Stimulated activated naive CD4-positive, alpha-beta T cell treated with Interleukin-2 at 50 U/mL for 16 hours (primary cell): ENCODE results near the gene SECTM1.
"Not testable (repeated sequence)": the region's sequence is repeated elsewhere in the genome, so short reads cannot be mapped to it uniquely, and the experiment has no call there.

Source experiments
- DNase-seq: peaks from one replicate; lab custom pipeline; 2025; lab: John Stamatoyannopoulos, UW

Gene SECTM1

GRCh38 chr17:82369211-82369610 lies 35.6 kb upstream of the SECTM1 start:
- no peak for DNase-seq

DNA sequence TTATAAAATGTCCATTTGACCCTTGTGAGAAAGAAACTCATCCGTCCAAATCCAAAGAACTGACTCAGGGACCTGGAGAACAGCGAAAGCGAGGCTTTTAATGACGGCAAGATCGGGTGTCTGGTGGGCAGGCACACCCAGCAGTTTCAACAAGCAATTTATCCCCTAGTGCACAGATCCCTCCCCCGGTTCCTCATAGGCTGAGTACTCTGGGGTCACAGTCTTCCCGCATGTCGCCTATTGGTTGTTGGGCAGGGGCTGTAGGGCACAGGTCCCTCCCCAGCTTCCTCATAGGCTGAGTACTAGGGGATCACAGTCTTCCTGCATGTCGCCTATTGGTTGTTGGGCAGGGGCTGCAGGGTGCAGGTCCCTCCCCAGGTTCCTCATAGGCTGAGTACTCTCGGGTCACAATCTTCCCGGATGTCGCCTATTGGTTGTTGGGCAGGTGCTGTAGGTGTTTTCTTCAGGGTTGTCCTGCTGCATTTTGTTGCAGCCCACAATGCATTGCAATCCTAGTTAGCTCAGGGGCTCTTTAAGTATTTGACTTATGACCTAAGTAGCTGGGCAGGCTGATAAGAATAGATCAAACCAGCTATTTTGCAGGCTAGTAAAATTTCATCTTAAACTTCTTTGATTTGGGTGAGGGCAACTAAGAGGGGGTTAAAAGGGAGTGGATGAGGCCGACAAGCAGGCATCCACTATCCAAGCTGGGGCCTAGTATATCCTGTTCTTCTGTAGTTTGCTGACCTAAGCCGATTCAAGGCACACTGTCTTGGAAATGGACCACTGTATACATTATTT lies 34.4 kb upstream of the SECTM1 start:
- DNase-seq = no peak

- DNase-seq = no peak
Observed at GRCh38 chr17:82366749-82367148, 33.2 kb upstream of the SECTM1 start.

- DNase-seq = no peak
Observed at GRCh38 chr17:82365606-82366295, 32.2 kb upstream of the SECTM1 start.

DNA sequence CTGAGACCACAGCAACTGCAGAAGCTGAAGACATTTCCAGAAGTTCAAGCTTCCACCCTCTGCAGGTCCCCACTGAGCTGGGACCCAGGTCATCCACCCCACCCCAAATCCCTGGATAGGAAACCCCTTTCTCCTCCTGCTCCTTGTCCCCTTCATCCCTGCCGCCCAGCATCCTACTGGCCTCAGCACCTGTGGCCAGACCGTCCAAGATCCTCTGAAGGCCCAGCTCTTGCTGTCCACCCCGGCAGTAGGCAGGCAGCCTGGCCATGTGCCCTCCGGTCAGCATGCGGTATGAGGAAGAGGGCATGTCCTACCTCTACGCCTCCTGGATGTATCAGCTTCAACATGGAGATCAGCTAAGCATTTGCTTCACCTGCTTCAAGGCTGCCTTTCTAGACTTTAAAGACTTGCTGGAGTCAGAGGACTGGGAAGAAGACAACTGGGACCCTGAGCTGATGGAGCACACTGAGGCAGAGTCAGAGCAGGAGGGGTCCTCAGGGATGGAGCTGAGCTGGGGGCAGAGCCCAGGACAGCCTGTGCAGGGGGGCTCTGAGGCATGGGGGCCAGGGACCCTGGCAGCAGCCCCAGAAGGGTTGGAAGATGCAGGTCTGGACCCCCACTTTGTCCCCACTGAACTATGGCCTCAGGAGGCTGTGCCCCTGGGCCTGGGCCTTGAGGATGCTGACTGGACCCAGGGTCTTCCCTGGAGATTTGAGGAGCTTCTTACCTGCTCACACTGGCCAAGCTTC lies 28.5 kb upstream of the SECTM1 start:
- no peak for DNase-seq

DNA sequence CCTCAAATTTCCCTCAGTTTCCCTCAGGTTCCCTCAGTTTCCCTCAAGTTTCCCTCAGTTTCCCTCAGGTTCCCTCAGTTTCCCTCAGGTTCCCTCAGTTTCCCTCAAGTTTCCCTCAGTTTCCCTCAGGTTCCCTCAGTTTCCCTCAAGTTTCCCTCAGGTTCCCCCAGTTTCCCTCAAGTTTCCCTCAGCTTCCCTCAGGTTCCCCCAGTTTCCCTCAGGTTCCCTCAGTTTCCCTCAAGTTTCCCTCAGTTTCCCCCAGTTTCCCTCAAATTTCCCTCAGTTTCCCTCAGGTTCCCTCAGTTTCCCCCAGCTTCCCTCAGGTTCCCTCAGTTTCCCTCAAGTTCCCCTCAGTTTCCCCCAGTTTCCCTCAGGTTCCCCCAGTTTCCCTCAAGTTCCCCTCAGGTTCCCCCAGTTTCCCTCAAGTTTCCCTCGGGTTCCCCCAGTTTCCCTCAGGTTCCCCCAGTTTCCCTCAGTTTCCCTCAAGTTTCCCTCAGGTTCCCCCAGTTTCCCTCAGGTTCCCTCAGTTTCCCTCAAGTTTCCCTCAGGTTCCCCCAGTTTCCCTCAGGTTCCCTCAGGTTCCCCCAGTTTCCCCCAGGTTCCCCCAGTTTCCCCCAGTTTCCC lies 26.0 kb upstream of the SECTM1 start:
- not testable (repeated sequence) for DNase-seq

DNA sequence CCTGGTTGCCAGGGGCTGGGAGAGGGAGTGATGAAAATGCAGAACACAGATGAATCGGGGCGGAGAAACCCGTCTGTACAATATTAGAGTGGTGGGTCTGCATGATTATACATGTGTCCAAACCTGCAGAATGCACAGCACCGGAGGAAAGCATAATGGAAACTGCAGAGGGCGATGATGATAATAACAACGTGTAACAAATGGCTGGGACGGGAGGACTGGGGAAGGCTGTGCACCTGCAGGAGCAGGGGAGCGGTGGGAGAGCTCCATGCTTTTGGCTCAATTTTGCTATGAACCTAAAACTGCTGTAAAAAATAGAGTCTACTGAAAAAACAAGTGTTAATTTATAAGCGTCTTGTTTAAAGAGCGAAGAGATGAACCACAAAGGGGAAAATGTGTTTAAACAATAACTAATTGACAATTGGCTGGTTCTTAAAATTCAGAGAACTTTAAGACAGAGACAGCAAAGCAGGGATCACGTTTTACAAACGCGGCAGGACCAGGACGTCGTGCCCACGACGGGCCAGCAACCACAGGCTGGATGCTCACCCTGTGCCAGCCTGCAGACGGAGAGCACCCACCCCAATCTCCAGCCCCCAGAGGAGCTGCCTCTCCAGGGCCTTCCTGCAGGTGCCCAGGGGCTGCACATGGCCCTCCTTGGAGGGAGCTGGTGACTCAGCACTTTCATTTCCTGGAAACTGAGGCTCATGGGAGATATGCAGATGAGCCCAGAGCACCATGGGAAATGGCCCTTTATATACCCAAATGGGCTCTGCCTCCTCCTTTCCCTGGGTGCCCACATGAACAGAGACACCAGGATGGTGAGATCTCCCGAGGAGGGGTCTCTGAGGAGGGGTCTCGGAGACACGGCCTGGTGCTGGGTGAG lies 25.1 kb upstream of the SECTM1 start, which contains the start of gene TEX19:
TSS of gene TEX19 (plus strand) at position 783 of the 886 bp plus-strand sequence. CDS start 2,904 bp downstream, outside the sequence.
- no peak for DNase-seq

DNA sequence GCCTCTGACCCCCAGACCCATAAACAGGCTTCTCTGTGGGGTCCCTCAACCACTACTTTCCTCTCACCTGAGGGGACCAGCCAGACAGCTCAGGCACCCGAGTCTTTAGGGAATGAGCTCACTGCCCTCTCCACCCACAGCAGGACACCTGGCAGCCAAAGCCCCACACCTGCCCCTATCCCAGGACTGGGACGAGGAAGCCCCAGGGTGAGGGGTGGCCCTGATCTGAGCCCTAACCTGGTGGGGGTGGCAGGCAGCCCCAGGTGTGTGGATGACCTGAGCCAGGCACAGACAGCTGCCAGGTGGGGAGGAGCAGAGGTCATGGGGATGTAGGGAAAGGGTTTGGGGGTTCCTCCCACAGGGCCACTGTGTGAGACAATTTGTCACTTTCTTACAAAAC lies 23.8 kb upstream of the SECTM1 start:
- no peak for DNase-seq

- no peak for DNase-seq
Observed at GRCh38 chr17:82356845-82357355, 23.3 kb upstream of the SECTM1 start.

- DNase-seq = no peak
Observed at GRCh38 chr17:82355770-82356427, 22.3 kb upstream of the SECTM1 start.

GRCh38 chr17:82354804-82355308 lies 21.3 kb upstream of the SECTM1 start:
- DNase-seq = no peak

GRCh38 chr17:82353484-82353883 lies 19.9 kb upstream of the SECTM1 start:
- DNase-seq = no peak

DNA sequence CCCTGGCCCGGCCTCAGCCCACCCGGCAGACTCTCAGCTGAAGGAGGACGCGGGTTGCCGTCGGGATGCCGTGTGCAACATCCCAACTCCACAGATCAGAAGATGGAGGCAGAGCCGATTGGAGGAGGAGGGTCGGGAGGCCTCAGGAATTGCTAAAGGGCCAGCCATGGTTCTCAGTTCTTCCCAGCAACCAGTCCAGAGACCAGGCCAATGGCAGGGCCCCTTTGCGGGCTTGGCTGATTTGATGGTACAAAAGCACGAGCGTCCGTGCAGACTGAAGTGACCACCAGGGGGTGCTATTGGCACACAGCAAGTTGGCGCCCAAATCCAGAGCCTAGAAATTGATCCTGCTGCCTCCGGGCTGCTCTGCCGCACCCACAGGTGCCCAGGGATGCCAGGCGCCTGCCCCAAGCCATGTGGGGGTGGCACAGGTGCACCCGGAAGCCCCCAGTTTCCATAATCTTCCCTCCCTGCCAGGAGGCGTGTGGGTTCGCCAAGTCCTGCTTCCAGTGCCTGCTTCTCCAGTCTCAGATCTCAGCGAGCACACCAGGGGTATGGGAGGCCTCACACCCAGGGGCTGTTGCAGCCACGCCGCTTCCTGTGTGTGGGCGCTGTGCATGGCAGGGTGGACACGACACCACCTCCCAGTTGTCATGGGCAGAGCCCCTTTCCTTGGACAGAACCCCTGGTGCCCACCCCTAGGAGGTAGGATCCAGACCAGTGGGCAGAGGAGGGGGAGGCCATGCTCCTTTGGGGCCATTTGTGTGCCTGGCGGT lies 18.3 kb upstream of the SECTM1 start:
- peak; percentile 71 for DNase-seq

DNA sequence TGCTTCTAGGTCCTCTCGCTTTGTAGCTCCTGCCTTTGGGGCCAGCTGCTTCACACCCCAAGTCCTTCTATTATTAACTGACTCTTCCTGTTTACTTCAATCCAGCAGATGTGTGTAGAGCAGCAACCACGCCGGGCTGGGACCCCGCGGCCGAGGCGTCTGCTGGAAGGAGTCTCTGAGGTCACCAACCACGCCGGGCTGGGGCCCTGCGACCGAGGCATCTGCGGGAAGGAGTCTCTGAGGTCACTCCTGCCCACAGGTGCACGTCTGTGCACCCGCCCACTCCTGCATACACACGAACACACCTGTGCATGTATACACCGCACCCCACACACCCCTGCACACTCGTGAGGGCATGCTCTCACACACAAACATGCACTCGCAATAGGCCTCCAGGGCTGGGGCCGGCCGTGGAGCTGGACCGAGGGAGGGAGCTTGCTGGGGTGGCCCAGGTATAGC lies 17.7 kb upstream of the SECTM1 start:
- no peak for DNase-seq

DNA sequence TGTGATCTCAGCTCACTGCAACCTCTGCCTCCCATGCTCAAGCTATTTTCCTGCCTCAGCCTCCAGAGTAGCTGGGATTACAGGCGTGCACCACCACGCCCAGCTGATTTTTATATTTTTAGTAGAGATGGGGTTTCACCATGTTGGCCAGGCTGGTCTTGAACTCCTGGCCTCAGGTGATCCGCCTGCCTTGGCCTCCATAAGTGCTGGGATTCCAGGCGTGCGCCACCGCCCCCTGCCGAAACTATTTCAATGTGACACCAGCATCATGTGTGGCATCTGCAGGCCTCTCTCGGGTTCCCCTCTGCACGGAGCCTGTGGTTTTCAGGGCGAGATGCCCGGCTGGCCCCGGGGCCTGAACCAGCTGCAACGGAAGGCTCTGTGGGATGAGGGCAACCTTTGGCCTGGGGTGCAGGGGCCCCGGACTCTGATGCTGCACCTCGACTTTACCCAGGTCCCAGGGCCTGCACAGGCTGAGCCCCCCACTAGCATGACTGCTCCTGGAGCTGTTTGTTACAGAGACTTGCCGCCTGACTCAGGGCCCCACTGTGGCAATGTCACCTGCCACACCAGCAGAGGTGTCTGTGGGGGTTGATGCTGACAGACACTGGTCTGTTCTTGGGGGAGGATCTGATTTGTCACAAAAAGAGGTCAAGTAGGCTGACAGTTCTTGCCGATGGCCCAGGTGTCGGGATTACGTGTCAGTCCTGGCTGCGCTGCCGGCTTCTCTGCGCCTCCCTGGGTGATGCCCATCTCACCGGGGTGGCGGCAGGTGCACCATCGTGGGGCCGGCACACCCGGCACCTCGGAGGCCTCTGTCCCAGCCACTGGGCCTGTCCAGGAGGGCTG lies 16.8 kb upstream of the SECTM1 start:
- DNase-seq = peak; percentile 20

DNA sequence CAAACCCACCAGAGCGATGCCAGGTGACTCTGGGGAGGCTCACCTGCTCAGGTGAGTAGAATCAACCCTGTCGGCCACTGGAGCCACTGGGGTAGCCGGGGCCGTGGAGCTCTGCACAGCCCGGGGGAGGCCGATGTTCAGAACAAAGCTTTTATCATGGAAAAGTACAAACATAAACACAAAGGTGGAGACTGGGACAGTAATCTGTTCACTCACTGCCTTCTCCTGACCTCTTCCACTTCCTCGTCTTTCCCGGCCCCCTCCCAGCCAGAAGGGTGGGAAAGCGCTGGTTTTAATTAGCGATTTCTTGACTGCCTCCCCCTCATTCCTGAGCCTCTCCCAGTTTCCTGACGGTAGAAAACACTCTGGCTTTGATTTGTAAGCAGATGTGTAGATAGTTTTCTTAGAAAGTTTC lies 15.7 kb upstream of the SECTM1 start:
- DNase-seq = no peak

DNA sequence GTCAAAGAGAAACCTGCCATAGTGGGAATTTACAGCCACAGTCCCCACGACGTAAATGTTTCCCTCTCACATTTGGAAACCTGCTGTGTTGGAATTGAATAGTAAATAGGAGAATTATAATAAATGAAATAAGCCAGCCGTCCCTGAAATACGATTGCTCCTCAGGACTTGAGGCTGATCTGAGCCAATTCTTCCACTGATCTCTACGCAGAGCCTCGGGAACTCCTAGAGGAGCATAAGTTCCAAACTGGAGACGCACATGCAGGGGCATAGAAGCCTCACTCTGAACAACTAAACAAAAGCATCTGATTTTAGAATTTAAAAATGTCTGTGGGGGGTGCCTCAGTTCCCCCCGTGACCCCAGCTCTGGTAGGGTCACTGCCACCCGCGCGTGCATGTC lies 15.3 kb upstream of the SECTM1 start:
- no peak for DNase-seq

- no peak for DNase-seq
Observed at GRCh38 chr17:82348434-82348833, 14.9 kb upstream of the SECTM1 start.
